Erythroblast (primary cell): ENCODE measurements around the gene ZNF618.

Experiments used
- DNase-seq, 2 experiments: peaks; one replicate each; lab custom pipeline; 2025; lab: John Stamatoyannopoulos, UW
- GATA1 ChIP-seq: IDR thresholded peaks from 2 replicates; pipeline ENCODE4 v1.6.1; 2011; ENCODE audit warnings: low read depth, mild to moderate bottlenecking, control low read depth, low read length, moderate library complexity
- POLR2A ChIP-seq: IDR thresholded peaks from 2 replicates; pipeline ENCODE4 v1.6.1; 2011; ENCODE audit warnings: mild to moderate bottlenecking, low read length

ZNF618 gene

DNA sequence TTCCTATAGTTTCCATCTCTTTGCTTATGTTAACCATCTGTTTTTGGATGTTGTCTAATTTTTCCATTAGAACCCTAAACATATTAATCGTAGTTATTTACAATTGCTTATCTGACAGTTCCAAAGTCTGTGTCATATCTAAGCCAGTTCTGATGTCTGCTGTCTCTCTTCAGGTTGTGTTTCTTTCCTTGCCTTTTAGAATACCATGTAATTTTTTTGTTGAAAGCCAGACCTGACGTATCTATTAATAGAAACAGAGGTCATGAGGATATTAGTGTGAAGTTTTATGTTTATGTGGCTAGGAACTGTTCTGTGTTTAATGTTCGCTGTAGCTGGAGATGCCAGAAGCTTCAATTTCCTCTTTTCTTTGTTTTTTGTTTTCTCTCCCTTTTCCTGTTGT, 52.2 kb downstream of the ZNF618 start:
- no peak for DNase-seq
- TF ChIP-seq GATA1 (no peak), POLR2A (no peak)

DNA sequence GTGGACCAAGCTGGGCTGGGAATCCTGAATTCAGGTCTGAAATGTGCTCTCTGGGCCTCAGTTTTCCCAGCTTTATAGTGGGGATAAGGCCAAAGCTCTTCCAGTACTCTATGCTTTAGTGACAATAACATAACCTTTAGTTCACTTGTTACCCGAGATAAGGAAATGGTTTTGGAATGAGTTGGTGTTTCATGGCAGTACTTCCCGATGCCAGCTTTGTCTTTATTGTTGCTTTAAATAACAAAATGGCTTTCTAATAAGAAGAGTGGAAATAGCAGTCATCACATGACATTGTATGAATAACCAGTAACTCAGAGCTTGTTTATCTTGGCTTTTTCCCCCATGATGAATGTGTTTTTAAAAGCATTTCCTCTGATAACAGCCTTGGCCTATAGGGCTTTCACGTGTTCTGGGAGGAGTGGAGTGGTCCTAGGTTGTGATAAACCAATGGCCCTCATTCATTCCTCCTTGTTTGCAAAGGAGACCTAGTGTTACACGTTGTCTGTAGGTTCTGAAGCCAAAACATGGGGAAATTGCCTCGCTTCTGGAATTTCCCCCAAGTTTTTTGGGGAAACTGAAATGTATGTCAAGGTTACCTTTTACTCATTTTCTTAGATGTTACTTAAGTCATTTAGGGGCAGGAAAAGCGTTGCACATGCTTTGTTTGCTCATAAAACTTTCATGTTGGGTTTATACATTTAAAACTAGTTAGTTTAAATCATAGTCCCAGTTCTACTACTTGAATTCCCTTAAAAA, 53.7 kb downstream of the ZNF618 start:
- TF ChIP-seq GATA1 (no peak), POLR2A (no peak)

DNA sequence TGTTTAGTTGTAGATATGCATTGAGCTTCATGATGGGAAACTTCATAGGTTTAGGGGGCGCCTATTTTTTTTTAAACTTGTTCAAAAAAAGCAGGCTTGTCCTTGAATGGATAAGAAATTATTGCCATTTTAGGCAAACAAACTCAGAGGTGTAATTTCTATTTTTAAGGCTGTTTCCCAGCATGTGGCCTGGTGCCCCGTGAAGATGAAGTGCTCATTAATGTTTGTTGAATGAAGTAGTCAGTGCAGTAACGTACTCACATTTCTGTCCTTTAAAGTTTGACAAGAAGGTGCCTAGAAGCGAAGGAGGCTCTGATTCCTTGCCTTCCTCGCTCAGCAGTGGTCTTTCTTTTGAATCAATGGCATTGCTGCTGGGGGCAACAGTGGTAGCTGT, 54.3 kb downstream of the ZNF618 start:
- DNase-seq = no peak
- no peak for TF ChIP-seq POLR2A

More for the DNA sequence above, 53.7 kb downstream of the ZNF618 start:
- DNase-seq = no peak

DNA sequence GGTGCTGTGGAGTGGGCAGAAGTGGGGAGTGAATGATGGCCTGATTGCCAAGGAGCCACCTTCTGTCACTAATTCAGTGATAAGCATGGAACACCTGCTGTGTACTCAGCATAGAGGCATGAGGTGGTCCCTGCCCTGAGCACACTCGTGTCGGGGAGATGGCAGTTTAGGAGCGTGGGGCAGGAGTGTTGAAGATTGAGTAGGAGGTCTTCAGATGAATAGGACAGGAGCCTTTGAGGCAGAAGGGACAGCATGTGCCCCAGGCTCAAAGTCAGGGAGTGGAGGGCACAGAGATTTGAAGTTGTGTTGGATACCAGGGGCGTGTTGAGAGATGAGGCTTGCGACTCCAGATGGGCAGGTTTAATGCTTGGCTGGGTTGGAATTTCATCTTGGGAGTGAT, 55.0 kb downstream of the ZNF618 start:
- DNase-seq = no peak
- TF ChIP-seq POLR2A = no peak
- no peak for TF ChIP-seq GATA1

DNA sequence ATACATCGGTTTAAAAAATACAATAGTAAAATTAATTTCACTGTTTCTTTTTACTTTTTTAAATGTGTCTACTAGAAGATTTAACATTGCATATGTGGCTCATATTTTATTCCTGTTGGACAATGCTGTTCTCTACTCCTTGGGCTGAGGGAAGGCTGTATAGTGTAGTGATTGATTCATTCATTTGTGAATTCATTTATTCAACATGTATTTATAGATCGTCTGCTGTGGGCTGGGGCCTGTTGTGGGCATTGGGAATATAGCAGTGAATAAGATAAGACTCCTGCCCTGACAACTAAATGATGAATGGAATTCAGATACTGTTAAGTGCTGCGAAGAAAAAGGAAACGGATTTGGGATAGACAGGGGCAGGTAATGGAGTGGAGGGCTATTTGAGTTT, 55.7 kb downstream of the ZNF618 start:
- TF ChIP-seq POLR2A = no peak
- no peak for TF ChIP-seq GATA1

DNA sequence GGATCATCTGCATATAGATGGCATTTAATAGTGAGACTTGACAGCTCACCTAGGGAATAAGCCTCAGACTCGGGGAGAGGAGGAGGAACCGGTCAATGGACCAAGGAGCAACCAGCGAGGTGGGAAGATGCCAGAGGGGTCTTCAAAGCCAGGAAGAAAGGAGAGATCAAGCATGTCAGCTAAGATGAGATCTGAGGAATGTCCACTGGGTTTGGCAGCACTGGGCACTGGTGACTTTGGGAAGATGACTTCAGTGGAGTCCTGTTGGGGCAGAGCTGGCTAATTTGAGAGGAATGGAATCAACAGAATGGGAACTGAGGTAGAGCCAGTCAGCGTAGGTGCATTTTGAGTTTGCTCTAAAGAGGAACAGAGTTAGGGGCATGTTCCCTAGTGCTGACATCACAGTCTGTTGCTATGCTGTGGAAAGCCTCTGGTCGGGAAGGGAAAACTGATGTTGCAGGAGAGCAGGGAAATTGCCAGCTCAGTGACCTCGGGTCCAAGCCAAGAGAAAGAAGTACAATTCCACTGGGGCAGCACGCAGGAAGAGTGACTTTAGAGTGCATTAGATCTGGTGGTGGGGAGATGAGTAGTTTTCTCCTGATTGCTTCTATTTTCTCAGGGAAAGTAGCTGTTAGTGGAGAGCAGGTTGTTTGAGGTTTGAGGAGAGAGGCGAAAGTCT, 56.9 kb downstream of the ZNF618 start:
- TF ChIP-seq GATA1 = no peak
- TF ChIP-seq POLR2A = no peak
- no peak for DNase-seq

More for the DNA sequence above, 55.7 kb downstream of the ZNF618 start:
- no peak for DNase-seq

DNA sequence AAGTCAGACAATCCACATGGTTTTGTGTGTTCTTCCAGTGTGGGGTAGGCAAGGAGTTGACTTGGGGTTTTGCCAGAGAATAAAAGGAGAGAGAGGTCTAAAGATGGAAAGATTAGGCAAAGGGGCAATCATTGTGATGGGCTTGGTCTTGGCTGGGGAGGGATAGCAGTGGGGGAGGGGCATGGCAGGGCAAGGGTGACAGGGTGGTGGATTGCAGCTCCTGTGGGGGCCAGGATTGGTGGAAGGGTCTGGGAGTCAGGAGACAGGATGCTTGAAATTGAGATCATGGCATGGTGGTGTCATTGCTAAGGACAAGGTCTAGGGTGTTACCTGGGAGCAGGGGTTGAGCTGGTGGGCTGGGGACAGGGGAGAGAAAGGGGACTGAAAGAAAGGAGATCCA, 57.6 kb downstream of the ZNF618 start:
- no peak for DNase-seq
- no peak for TF ChIP-seq GATA1
- TF ChIP-seq POLR2A = no peak

DNA sequence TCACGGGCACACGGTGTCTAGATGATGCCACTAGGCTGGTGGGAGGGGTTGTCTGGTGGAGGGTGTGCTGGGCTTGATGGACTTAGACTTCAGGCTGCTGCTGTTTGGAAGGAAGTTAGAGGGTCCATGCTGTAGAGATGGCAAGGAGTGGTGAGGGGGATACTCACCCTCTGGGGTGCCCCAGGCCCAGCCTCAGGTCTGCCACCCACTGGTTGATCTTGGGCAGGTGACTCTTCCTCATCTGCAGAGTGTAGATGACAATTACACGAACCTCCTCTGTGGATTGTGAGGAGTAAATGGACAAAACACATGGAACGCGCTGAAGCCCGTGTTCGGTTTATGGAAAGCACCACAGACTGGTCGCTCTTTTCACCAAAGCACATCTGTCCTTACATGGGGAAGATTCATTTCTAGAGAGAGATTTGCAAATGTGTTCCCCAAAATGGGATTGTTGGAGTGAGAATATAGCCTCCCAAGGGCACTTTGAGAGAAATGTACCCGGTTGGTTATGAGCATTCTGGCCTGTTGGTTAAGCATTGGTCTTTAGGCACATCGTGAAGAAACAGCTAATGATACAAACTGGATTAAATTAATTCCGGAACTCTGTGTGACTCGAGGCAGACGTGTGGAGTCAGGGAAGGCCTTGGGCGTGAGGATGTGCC, 58.2 kb downstream of the ZNF618 start:
- TF ChIP-seq GATA1 (no peak), POLR2A (no peak)
- no peak for DNase-seq

DNA sequence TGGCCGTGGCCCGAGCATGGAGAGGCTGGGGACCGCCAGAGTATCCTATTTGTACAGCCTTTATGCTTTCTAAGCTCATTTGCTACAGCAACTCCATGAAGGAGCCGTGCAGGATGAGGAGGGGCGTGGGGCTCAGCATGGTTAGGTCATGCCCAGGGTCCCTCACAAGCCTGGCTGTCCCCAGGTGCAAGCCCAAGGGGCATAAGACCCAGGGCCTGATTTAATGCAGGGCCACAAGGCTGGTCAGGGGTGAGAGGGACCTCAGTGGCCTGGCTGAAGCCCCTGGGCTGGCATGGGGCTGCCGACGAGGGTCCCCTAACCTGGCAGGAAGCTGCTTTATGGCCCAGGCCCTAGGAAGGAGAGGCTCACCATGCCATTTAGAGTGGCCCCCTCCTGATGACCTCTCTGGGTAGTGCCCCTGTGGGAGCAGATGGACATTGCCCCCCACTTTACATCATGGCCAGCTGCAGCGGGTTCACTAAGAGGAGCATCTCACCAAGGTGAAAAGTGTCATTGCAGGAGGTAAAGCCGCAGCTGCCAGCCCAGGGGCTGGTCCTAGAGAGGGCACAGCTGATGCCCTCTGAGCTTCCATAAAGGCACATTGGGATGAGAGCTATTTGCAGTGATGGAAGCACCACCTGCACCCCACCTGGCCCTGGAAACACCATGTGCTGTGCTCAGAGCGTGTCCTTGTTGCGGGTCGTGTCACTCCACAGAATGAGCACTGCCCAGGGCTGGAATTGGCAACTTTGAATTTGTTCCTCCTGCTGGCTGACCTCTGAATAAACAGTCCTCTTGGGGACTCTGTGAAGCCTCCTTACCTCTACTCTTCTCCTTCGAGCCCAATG, 58.9 kb downstream of the ZNF618 start:
- DNase-seq = no peak
- TF ChIP-seq POLR2A = no peak

DNA sequence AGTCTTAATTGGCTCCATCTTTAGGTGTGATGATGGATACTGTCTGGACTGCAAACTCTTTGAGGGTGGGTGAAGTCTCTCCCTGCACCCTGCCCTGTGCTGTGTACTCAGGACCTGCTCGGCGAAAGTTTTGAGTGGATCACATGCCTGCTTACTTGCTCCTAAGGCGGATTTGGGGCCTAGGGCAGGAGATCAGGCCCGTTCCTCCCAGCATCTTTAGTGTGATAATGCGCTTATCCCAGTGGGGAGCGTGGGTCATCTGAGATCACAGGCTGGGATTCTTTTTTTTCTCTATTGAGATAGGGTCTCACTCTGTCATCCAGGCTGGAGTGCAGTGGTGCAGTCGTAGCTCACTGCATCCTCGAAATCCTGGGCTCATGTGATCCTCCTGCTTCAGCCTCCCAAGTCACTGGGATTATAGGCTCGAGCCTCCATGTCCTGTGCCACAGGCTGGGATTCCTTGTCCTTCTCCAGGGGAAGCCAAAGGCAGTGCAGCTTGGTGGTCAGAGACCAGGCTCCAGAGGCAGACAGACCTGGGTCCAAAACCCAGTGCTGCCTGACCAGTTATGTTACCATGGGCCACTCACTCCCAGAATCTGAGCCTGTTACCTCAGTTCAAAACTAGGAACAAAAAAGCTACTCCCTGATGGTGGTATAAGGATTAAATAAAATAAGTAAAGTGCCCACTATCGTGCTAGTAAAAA, 59.7 kb downstream of the ZNF618 start:
- DNase-seq = no peak
- TF ChIP-seq GATA1 = no peak
- no peak for TF ChIP-seq POLR2A

DNA sequence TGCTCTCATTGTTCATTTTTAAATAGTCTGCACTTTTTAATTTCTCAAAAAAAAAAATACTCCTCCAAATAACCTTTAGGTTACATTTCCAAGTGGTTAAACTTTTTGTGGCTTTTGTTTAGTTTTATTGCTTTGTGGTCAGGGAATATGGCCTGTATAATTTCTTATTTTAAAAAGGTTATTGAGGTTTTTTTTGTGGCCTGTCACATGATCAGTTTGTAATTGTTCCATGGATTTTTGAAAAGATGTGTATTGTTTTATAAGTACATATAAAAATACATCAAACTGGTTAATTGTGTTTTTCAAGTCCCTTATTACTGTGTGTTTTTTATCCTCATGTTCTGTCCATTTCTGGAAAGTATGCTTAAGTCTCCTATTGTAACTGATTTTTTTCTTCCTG, 64.0 kb downstream of the ZNF618 start:
- TF ChIP-seq GATA1 = no peak
- no peak for TF ChIP-seq POLR2A
- DNase-seq = no peak

DNA sequence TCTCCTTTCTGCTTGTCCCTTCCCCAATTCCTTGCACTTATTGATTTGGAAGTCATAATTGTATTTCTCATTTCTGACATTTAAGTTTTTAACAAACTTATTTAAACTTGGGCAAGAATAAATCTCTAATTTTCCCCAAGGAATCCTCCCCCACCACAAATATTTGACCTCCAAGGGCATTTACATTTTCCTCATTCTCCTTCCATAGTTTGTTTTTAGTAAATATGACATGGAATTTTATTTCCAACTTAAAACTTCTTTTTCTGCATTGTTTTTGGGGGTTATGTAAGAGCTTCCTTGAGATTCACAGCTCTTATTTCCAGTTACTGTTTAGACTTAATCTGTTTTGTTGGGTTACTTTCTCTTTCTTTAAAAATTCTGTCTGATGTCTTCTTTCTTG, 64.9 kb downstream of the ZNF618 start:
- no peak for DNase-seq
- no peak for TF ChIP-seq GATA1
- no peak for TF ChIP-seq POLR2A

DNA sequence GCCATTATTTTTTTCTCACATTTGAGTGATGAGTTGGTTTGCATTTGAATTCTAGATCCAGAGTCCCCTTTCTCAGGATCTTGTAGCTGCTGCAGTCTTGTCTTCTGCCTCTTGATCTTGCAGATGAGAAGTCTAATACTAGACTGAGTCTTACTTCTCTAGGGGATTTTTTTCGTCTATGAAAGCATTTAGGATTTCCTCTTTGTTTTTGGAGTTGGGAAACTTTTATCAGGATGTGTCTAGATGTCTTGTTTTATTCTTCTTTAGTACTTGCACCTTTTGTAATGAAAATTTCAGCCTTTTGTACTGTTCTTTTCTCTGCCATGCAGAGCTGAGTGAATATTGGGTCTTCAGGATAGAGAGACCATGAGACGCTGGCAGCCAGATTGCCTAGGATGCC, 65.4 kb downstream of the ZNF618 start:
- no peak for DNase-seq
- TF ChIP-seq POLR2A (no peak), GATA1 (no peak)
